ENCODE data around the gene PDPN.

PDPN gene

DNA sequence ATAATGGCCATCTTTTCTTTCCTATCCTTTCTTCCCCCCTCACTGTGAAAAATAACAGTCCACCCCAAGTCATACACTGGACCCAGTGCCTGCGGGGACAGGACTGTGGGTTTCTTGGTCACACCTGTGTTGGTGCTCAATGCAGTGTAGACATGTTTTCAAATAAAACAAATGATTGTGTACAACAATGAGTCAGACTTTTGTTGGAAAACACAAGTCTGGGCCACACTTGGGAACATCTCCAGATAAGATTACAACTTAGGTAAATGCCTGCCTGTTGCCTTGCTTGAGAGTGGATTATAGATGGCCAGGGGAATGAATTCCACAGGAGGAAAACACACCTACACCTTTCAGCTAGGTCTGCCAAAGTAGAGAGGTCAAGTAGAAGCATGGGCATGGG is 34.1 kb downstream of the PDPN start:
- no peak for DNase-seq (ENCODE audit: low read depth in 2 of 2)

DNA sequence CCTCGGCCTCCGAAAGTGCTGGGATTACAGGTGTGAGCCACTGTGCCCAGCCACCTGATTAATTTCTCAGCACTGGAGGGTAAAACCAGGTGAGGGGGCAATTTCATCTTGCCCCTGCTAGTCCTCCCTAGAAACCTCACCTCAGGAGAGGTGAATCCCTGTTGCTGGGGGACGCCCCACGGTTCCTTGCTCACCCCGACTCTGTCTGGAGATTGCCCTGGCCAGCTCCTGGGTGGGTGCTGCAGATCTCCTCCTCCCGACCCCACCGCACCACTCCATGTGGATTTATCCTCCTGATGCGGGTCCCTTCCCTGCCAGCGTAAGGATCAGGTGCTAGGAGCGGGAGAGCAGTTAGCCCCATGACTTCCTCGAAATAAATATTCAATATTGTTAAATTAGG is 34.9 kb downstream of the PDPN start:
- DNase-seq (ENCODE audit: low read depth in 2 of 2): no peak

DNA sequence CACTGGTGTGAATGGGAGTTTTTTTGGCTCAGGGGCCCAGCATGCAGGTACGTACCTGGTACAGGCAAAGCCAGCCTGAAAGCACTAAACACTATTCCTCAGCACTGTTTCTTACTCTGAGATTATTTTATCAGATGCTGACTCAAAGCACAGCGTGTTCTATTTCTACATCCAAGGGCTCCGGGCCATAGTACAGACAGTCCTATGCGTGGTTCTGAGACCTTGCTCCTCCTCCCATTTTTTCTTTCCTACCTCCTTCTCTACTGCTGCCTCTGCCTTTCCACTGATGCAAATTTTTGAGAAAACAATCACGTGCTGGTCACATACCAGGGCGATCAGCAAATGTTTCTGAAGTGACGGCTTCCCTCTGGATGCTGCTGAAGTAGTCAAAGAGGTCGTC is 36.3 kb downstream of the PDPN start:
- DNase-seq (ENCODE audit: low read depth in 2 of 2): no peak

DNA sequence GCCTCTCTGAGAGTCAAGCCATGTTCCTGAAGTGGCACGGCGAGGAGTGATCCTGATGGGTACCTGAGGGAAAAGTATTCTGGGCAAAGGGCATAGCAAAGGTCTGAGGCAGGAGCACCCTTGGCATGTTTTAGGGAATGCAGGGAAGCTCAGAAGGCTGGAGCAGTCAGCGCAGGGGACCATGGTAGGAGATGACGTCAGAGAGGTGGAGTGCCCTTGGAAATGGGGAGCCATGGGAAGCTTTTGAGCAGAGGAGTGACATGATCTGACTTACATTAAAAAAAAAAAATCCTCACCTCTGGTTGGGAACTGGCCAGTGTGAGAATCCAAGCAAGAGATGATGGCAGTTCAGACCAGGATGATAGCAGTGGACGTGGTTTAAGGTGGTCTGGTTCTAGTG is 37.2 kb downstream of the PDPN start:
- DNase-seq (ENCODE audit: low read depth in 2 of 2): no peak

DNA sequence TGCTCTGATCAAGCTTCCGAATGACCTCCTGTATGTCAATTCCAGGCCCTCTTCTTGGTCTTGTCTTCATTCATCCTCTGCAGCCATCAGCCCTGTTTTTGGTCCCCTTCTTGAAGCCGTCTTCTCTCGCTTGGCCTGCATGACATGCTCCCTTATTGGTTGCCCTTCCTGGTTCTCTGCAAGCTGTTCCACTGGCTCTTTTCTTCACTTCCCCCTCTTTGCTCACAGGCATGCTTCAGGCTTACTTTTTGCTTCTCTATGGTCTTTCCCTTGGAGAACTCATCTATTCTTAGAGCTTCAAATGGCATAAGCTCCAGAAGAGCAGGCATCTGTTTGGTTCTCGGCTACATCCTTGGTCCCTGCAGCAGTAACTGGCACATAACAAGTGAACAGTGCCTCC is 38.8 kb downstream of the PDPN start:
- no peak for DNase-seq (ENCODE audit: low read depth in 2 of 2)

DNA sequence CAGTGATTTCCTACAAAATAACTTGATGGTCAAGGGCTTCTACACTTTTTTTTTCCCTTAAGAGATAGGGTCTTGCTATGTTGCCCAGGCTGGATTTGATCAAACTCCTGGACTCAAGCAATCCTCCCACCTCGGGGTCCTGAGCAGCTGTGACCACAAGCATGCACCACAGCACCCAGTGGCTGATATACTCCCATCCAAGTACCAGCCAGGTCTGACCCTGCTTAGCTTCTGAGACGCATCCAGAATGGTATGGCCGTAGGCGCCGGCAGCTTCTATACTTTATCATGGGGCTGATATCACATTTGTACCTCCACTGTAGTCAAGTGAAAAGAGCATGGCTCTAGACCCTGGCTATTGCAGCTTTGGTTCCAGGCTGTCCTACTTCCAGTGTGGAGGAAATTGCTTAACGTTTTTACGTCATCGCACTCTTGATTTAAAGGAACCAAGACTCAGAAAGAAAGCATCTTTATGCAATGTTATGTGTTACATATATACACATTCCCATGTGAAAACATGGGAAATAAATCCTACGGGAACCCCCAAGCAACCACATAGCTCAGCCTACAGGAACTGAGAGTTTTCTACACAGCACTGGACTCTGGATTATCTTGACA is 39.5 kb downstream of the PDPN start:
- DNase-seq (ENCODE audit: low read depth in 2 of 2): no peak

DNA sequence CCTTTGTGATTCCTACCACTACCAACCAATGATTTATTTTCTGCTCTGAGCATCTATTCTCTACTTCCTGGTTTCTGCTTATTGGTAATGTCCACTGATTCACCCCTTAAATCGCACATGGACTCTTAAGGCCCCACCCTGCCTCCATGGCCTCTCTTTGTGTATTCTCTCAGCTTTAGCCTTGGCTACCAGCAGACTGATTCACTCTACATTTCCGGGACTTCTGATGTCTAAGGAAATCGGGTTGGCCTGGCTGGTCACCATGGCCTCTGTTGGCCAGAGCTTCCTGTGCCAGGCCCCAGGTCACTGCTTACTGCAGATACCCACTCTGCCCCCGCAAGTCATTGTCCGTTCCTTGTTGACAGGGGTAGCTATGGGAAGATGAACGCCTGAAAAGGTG is 40.9 kb downstream of the PDPN start:
- no peak for DNase-seq (ENCODE audit: low read depth in 2 of 2)

DNA sequence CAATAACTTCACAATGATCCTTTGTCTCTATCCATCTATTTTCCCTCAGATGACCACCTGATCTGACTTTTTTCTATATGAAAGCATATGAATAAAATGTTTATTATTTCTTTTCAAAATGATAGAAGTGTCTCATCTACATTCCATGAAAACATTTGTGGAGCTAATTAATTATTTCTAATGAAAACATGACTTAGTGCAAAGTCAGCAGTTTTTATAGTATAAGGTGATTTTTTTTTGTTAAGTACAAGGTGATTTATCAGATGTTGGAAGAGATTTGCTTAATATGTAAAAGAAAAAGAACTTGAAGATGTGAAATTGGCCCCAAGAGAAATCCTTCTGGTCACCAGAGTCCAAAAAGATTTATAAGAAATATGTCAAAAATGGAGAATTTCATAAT is 43.5 kb downstream of the PDPN start:
- DNase-seq (ENCODE audit: low read depth in 2 of 2): no peak

DNA sequence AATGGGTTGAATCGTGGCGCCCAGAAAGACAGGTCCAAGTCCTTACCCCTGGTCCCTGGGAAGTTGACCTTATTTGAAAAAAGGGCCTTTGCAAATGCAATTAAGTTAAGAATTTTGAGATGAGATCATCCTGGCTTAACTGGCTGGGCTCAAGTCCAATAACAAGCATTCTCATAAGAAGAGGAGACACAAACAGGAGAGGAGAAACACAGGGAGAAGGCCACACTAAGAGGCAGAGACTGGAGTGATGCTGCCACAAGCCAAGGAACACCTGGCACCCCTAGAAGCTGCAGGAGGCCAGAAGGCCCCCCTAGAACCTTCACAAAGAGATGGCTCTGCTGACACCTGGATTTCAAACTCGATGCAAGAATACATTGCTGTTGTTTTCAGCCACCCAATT is 44.6 kb downstream of the PDPN start:
- DNase-seq (ENCODE audit: low read depth in 2 of 2): no peak

DNA sequence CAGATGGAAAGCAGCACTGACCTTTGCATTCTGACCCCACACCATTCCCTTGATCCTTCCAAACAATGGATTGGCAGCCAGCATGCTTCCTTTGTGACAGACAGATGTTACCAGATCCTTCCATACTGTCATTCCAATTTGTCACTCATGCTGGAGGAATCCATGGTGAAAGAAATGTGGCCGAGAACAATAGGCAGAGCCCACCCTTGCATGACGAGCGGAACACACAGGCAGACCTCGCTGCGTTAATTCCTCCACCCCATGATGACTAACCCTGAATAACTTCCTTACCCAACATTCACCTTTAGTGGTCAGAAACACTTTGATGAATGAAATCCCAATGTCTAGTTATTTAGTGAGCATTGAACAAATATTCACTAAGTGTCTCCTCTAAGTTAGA is 45.1 kb downstream of the PDPN start:
- DNase-seq (ENCODE audit: low read depth in 2 of 2): no peak

DNA sequence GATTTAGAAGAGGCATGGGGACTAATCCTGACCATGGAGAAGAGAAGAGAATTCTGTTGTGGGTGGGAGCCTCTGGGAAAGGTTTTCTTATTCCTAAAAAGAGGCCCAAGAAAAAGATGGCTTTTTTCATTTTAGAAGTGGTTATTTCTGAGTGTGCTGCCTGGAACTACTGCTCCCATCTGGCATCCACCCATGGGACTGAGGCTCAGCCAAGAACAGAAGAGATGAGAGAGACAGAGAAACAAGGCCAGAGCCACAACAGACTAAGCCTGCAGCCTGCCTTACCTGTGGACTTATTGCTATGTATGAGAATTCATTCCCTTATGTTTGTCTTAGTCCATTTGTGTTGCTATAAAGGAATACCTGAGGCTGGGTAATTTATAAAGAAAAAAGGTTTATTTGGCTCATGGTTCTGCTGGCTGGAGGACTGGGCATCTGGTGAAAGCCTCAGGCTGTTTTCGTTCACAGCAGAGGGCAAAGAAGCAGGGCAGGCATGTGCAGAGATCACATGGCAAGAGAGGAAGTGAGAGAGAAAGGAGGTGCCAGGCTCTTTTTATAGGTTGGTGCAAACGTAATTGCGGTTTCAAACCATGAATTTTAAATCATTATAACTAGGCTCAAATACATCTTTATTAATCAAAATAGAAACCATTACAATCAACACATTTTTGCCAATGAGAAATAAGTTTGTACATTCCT is 58.8 kb downstream of the PDPN start:
- DNase-seq (ENCODE audit: low read depth in 2 of 2): no peak

DNA sequence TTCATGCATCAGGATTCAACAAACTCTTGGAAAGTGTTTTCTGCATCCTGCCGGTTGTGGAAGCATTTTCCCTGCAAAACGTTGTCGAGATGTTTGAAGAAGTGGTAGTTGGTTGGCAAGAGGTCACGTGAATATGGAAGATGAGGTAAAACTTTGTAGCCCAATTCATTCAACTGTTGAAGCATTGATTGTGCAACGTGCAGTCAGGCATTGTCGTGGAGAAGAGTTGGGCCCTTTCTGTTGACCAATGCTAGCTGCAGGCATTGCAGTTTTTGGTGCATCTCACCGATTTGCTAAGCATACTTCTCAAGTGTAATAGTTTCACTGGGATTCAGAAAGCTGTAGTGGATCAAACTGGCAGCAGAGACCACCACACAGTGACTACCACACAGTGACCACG is 59.4 kb downstream of the PDPN start:
- DNase-seq (ENCODE audit: low read depth in 2 of 2): no peak

DNA sequence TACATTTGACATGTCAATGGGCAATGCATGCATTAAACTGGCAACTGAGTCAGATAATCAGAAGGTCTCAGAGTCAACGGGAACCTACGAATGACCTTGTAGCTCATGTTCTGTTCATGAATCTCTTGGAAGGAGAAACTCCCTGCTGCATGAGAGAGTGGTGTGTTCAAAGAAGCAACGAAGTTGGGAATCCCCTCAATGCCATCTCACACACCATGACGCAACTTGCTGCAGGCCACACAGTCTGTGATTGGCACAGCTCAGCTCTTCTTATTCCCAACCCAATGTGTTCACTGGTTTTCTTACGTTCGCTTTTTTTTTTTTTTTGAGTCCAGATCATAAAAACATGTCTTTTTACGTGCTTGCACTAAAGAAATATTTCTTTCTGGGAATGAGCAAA is 62.9 kb downstream of the PDPN start:
- no peak for DNase-seq (ENCODE audit: low read depth in 2 of 2)

DNA sequence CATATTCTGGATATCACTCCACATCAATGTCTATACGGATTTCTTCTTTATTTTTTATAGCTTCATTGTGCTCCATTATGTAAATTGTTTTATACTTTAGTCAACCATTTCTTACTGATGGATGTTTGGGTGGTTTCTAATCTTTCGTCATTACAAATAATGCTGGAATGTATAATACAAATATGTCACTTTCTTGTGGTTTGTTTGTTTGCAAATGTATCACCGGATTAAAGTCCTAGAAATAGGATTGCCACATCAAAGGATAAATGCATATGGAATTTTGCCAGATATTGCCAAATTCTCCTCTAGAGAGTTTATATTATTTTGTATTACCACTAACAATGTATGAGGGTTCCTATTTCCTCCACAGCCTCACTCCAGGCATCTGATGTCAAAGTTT is 67.6 kb downstream of the PDPN start:
- DNase-seq (ENCODE audit: low read depth in 2 of 2): no peak

DNA sequence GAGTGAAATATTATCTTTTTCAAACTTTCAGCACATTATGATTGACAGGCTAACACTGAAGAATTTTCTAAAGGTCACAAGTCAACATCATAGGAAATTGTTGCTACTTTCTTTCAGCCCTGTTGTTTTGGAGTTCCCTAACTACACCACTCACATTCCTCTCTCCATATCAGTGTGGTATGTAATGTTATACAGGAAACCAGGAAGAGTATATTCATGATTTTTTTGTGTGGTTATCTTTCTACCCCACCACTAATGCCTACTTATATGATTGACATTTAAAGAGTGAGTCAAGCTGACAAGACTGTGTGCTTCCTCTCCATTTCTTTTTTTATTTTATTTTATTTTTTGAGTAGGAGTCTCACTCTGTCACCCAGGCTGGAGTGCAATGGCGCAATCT is 68.6 kb downstream of the PDPN start:
- DNase-seq (ENCODE audit: low read depth in 2 of 2): no peak

DNA sequence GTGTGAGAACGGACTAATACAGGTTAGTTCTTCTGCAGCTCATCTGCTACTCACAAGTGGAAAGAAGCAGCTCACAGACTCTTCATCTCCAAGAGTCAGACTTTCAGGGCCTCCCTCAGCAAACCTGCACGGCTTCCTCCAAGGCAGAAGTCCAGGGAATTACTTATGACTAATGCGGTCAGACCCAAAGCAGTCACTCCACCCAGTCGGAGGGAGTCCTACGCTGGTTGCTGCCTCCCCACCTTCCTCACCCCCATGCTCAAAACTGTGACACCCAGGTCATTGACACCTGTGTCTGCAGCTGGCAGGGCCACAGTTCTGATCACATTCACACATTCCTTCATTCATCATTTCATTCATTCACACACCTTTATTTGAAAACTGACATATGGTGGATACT is 77.9 kb downstream of the PDPN start:
- no peak for DNase-seq (ENCODE audit: low read depth in 2 of 2)

DNA sequence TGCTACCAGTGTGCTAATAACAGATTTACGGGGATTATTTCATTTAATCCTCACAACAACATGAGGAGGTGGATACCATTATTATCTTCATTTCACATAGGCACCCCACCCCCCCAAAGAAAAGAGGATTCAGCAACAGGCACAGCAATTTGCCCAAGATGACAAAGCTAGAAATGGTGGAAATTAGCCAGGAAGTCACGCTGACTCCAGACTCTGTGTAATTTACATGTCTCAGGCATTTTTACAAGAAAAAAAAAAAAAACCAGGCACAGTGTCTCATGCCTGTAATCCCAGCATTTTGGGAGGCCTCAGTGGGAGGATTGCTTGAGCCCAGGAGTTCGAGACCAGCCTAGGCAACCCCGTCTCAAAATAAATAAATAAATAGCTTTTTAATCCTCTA is 78.9 kb downstream of the PDPN start:
- no peak for DNase-seq (ENCODE audit: low read depth in 2 of 2)

DNA sequence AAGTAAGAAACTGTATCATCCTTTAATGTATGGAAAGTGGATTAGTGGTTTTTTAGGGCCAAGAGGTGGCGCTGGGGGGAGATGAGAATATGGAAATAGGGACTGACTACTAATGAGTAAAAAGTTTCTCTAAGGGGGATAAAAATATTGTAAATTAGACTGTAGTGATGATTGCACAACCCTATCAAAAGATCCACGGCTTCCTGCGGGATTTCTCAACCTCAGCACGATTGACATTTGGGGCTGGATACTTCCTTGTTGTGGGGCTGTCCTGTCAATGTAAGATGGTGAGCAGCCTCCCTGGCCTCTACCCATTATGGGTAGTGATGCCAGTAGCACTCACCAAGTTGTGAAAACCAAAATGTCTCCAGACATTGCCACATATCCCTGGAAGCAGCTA is 80.3 kb downstream of the PDPN start:
- DNase-seq (ENCODE audit: low read depth in 2 of 2): no peak

DNA sequence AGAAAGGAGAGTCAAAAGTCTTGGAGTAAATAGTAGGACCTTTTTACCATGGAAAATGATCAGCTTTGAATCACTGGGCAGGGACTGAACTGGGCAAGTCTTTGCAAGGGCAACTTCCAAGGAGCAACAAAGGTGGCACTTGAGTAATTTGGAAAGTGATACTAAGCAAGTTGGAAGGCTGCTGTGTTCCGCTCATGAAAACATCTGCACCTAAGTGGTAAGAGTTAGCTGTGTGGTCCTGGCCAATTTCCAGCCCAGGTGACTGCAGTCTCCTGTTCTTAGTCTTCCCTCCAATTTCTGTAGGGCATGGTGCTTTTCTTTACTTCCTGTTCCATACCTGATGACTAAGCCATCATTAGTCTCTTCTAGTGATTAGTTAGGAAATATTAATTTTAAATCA is 80.8 kb downstream of the PDPN start:
- DNase-seq (ENCODE audit: low read depth in 2 of 2): no peak

DNA sequence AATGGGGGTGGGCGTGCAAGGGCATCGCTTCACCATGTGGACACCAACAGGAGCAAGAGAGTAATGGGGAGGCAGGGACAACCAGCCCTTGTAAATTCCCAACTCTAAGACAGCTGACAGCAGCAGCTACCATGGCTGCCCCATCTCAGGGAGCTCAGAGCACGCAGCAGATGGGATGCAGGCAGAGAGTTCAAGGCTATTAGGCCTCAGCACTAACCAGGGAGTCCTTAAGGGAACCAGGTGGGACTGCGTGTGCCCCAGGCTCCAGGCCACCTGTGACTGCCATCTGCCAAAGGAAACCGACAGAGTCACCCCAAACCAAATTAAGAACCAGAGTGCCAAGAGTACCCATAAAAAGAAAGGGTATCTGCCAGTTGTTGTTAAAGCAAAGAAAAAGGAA is 82.7 kb downstream of the PDPN start:
- no peak for DNase-seq (ENCODE audit: low read depth in 2 of 2)
